Measurements from ENCODE around the gene FADS3. TPM values are rescaled to one million over a fixed set of nuclear protein-coding genes. Genes with fewer than 3 reads are reported as not detected.

FADS3 gene
- total and polyA plus RNA-seq, 9 donors: 10.6 to 85.8 (median 41.3) TPM

GRCh38 chr11:61844909-61845565 lies 46.3 kb downstream of the FADS3 start:
- no peaks in the 10 kb centered on the region for H3K9me3 ChIP-seq
- no peaks in the 10 kb centered on the region for H3K36me3 ChIP-seq
- DNase-seq: no peak
- TF ChIP-seq CTCF (IDR thresholded peaks at IDR 0.05): no peak
- no peak for TF ChIP-seq POLR2A (IDR thresholded peaks at IDR 0.05)
- TF ChIP-seq EP300 (IDR thresholded peaks at IDR 0.05): no peak
- intact Hi-C loops (cut with DNase I): loop anchor here in 1 of 4 donors (1.0 kb wide), 1 partner anchor 32 kb away; no protein-coding TSS in a partner anchor
- no peak overlapping the region for H3K27ac ChIP-seq
- no peaks in the 10 kb centered on the region for H3K27me3 ChIP-seq
- WGBS, 3 donors: 53 to 68% (median 65%) methylated on average over 16 of the region's 16 CpGs
- H3K4me3 ChIP-seq: no peak overlapping the region
- no peaks in the 10 kb centered on the region for H3K4me1 ChIP-seq (ENCODE audit: insufficient read depth)

- Histone ChIP-seq H3K27ac (no peak overlapping the region), H3K9me3 (no peaks in the 10 kb centered on the region), H3K4me3 (no peak overlapping the region), H3K36me3 (no peaks in the 10 kb centered on the region), H3K27me3 (no peaks in the 10 kb centered on the region), H3K4me1 (ENCODE audit: insufficient read depth) (no peaks in the 10 kb centered on the region)
- 90 to 96% (median 95%) methylated on average over 7 of the region's 7 CpGs for WGBS, 3 donors
- no peak for DNase-seq
- no peak for TF ChIP-seq EP300 (IDR thresholded peaks at IDR 0.05)
- TF ChIP-seq POLR2A (IDR thresholded peaks at IDR 0.05): no peak
- TF ChIP-seq CTCF (IDR thresholded peaks at IDR 0.05): no peak
- intact Hi-C loops (cut with DNase I): no loop called here
These were observed 48.9 kb downstream of the FADS3 start for GRCh38 chr11:61842528-61842820.

GRCh38 chr11:61841636-61842527 lies 49.5 kb downstream of the FADS3 start:
- H3K27me3 ChIP-seq: no peaks in the 10 kb centered on the region
- no peaks in the 10 kb centered on the region for H3K9me3 ChIP-seq
- intact Hi-C loops (cut with DNase I): no loop called here
- DNase-seq: no peak
- no peak for TF ChIP-seq POLR2A (IDR thresholded peaks at IDR 0.05)
- TF ChIP-seq CTCF (IDR thresholded peaks at IDR 0.05): no peak
- no peak for TF ChIP-seq EP300 (IDR thresholded peaks at IDR 0.05)
- no peak overlapping the region for H3K4me3 ChIP-seq
- H3K27ac ChIP-seq: no peak overlapping the region
- H3K36me3 ChIP-seq: no peaks in the 10 kb centered on the region
- no peaks in the 10 kb centered on the region for H3K4me1 ChIP-seq (ENCODE audit: insufficient read depth)
- WGBS, 3 donors: 82 to 89% (median 83%) methylated on average over 12 of the region's 12 CpGs

- 90 to 91% (median 91%) methylated on average over 7 of the region's 7 CpGs for WGBS, 3 donors
These were observed 51.0 kb downstream of the FADS3 start for GRCh38 chr11:61840371-61840770.

More at GRCh38 chr11:61840371-61840770, 51.0 kb downstream of the FADS3 start:
- Histone ChIP-seq H3K9me3 (no peaks in the 10 kb centered on the region), H3K36me3 (no peaks in the 10 kb centered on the region), H3K27ac (no peak overlapping the region), H3K4me1 (ENCODE audit: insufficient read depth) (no peaks in the 10 kb centered on the region), H3K27me3 (no peaks in the 10 kb centered on the region), H3K4me3 (no peak overlapping the region)
- intact Hi-C loops (cut with DNase I): no loop called here
- no peak for DNase-seq
- TF ChIP-seq EP300 (IDR thresholded peaks at IDR 0.05) (no peak), CTCF (IDR thresholded peaks at IDR 0.05) (no peak), POLR2A (IDR thresholded peaks at IDR 0.05) (no peak)

Data from ovary (tissue), 9 donors.